Measurements from ENCODE around the gene LIMS1.
"Not testable (repeated sequence)": the region's sequence is repeated elsewhere in the genome, so short reads cannot be mapped to it uniquely, and the experiment has no call there.

The LIMS1 gene

GRCh38 chr2:108588070-108588668 lies 53.9 kb downstream of the LIMS1 start:
- DNase-seq = no peak

- no peak for DNase-seq
Observed at GRCh38 chr2:108589372-108589771, 55.1 kb downstream of the LIMS1 start.

GRCh38 chr2:108589781-108590180 lies 55.5 kb downstream of the LIMS1 start:
- no peak for DNase-seq

GRCh38 chr2:108591163-108591562 lies 56.9 kb downstream of the LIMS1 start:
- no peak for DNase-seq

- no peak for DNase-seq
Observed at GRCh38 chr2:108593547-108594098, 59.4 kb downstream of the LIMS1 start.

- DNase-seq = no peak
Observed at GRCh38 chr2:108594132-108594981, 60.1 kb downstream of the LIMS1 start.

GRCh38 chr2:108594982-108595464 lies 60.8 kb downstream of the LIMS1 start:
- no peak for DNase-seq

- not testable (repeated sequence) for DNase-seq
Observed at GRCh38 chr2:108595771-108596170, 61.5 kb downstream of the LIMS1 start.

- DNase-seq = not testable (repeated sequence)
Observed at GRCh38 chr2:108597105-108597744, 63.0 kb downstream of the LIMS1 start.

- not testable (repeated sequence) for DNase-seq
Observed at GRCh38 chr2:108601199-108601598, 66.9 kb downstream of the LIMS1 start.

GRCh38 chr2:108602422-108602821 lies 68.2 kb downstream of the LIMS1 start:
- DNase-seq = no peak

- no peak for DNase-seq
Observed at GRCh38 chr2:108604196-108604595, 69.9 kb downstream of the LIMS1 start.

GRCh38 chr2:108605947-108606346 lies 71.7 kb downstream of the LIMS1 start:
- no peak for DNase-seq

GRCh38 chr2:108607706-108608301 lies 73.5 kb downstream of the LIMS1 start:
- DNase-seq = peak; percentile 39

- DNase-seq = no peak
Observed at GRCh38 chr2:108611021-108611420, 76.8 kb downstream of the LIMS1 start.

GRCh38 chr2:108612153-108612513 lies 77.9 kb downstream of the LIMS1 start:
- no peak for DNase-seq

GRCh38 chr2:108612514-108613183 lies 78.4 kb downstream of the LIMS1 start:
- DNase-seq = no peak

GRCh38 chr2:108613261-108614042 lies 79.2 kb downstream of the LIMS1 start:
- no peak for DNase-seq

- DNase-seq = peak; percentile 22
Observed at GRCh38 chr2:108614043-108614545, 79.8 kb downstream of the LIMS1 start.

- no peak for DNase-seq
Observed at GRCh38 chr2:108614659-108615058, 80.4 kb downstream of the LIMS1 start.

GRCh38 chr2:108615480-108616090 lies 81.3 kb downstream of the LIMS1 start:
- peak; percentile 66 for DNase-seq
